HuH-7 (cell line): ENCODE results near the gene HAT1.

Experiments
- DNase-seq: peaks from one replicate; pipeline ENCODE4 v3.0.0; 2011; ENCODE audit warnings: low spot score

HAT1 gene

DNA sequence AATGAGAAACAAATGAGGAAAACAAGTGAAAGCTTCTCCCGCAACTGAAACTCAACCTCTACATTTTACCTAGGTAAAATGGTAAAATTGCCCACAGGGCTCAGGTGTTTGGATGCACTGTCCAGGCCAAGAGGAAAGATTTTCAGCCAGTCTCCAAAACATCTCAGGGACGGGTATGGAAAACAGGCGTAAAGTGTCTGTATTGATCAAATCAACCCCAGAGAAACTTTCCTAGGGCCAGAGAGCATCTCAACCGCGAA, 361 bp upstream of the HAT1 start:
- no peak for DNase-seq

- DNase-seq: no peak
These were observed 945 bp downstream of the HAT1 start for GRCh38 chr2:171923206-171923605.

GRCh38 chr2:171924170-171924942, 2.1 kb downstream of the HAT1 start:
- DNase-seq: no peak

GRCh38 chr2:171930385-171930784, 8.1 kb downstream of the HAT1 start:
- no peak for DNase-seq

- DNase-seq: no peak
These were observed 16.9 kb downstream of the HAT1 start for GRCh38 chr2:171939058-171939742.

DNA sequence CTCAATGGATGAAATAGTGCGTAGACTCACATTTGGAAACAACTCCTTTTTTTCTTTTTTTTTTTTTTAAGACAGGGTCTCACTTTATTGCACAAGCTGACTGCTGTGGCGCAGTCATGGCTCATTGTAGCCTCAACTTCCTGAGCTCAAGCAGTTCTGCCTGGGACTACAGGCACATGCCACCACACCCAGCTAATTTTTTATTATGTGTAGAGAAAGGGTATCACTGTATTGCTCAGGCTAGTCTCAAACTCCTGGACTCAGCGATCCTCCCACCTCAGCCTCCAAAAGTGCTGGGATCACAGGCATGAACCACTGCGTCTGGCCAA, 17.4 kb downstream of the HAT1 start:
- DNase-seq: no peak

GRCh38 chr2:171941316-171941699, 19.0 kb downstream of the HAT1 start:
- no peak for DNase-seq

DNA sequence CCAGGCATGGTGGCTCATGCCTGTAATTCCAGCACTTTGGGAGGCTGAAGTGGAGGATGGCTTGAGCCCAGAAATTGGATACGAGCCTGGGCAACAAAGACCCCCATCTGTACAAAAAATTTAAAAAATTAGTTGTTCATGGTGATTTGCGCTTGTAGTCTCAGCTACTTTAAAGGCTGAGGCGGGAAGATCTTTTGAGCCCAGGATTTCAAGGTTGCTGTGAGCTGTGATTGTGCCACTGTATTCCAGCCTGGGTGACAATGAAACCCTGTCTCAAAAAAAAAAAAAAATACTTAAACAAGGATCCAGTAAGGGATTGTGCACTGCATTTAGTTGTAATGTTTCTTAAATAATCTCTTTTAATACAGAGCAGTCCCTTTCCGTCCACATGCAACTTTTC, 21.6 kb downstream of the HAT1 start:
- no peak for DNase-seq

GRCh38 chr2:171952276-171952675, 30.0 kb downstream of the HAT1 start:
- no peak for DNase-seq

GRCh38 chr2:171952748-171953147, 30.5 kb downstream of the HAT1 start:
- DNase-seq: no peak

- no peak for DNase-seq
These were observed 34.0 kb downstream of the HAT1 start for GRCh38 chr2:171956135-171956825.

DNA sequence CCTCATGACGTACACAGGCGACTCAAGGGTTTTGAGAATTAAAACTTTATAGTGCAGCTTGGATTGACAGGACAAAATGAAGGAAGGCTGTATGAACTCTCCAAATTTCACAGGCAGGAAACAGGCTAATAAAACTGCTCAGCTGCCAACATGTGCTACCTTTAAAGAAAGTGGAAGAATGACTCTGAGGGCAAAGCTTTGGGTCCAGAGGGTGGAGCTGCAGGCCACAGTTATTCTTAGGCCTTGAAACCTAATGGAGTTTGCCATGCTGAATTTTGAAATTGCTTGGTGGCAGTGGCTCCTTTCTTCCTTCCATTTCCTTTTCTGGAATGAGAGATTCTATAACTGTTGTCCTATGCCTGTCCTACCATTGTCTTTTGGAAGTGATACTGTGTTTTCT, 34.8 kb downstream of the HAT1 start:
- peak; percentile 7 for DNase-seq

GRCh38 chr2:171958475-171958874, 36.2 kb downstream of the HAT1 start:
- DNase-seq: no peak

DNA sequence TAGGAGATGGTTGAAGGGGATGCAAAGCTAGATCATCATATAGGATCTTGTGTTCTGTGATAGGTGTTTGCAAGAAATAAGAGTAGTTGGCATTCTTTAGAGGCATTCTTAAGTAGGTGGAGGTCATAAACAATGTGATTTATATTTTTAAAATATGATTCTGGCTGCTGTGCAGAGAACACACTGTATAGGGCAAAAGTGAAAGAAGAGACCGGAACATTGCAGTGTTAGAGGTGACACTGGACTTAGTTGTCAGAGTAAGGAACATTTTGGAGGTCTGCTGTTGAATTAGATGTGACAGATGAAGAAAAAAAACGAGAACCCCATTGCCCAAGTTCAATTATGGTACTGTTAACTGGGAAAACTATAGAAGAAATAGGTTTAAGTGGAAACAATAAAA, 37.7 kb downstream of the HAT1 start:
- DNase-seq: no peak

- DNase-seq: no peak
These were observed 38.3 kb downstream of the HAT1 start for GRCh38 chr2:171960570-171960969.

- DNase-seq: no peak
These were observed 40.9 kb downstream of the HAT1 start for GRCh38 chr2:171963198-171963597.

DNA sequence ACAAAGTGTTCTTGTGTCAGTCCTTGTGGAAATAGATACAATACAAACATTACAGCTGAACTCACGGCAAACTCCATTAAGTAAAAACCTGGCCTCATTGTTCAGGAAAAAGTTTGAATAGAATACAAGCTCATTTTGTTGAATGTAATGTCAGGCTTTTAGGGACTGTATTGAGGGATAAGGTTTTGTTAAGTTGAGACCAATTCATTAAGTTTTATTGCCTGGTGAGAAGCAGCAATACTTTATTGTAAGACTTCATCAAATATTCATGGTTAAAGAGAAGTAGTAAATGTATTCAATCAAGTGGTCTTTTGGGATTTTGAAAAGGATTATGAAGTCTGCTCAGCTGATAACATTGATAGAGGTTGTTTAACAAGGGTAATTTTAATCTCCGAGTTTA, 42.0 kb downstream of the HAT1 start:
- no peak for DNase-seq

DNA sequence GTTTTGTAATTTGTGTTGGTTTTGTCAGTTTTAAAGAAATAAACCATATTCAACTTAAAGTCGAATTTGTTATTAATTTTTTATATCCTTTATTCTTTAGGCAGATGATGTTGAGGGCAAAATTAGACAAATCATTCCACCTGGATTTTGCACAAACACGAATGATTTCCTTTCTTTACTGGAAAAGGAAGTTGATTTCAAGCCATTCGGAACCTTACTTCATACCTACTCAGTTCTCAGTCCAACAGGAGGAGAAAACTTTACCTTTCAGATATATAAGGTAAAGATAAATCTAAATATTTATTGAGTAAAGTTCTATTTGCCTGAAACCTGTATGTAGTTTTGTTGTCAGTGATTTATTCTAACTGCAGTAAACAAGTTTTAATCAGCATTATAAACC, 43.0 kb downstream of the HAT1 start:
- DNase-seq: no peak

DNA sequence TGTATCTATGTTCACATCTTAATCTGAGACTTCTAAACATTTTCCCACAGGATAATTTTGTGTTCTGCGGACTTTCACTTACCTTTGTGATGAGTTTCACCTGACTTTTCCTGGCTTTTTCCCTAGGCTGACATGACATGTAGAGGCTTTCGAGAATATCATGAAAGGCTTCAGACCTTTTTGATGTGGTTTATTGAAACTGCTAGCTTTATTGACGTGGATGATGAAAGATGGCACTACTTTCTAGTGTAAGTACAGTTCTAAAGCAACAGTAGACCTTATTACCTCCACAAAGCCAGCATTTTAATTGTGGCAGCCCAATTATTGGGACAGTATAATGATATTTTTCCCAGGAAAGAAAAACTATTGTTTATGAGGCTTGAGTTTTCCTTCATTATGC, 43.4 kb downstream of the HAT1 start:
- DNase-seq: no peak

GRCh38 chr2:171966235-171966634, 44.0 kb downstream of the HAT1 start:
- no peak for DNase-seq

GRCh38 chr2:171966688-171967087, 44.4 kb downstream of the HAT1 start:
- DNase-seq: no peak

- DNase-seq: no peak
These were observed 46.2 kb downstream of the HAT1 start for GRCh38 chr2:171968509-171968908.

DNA sequence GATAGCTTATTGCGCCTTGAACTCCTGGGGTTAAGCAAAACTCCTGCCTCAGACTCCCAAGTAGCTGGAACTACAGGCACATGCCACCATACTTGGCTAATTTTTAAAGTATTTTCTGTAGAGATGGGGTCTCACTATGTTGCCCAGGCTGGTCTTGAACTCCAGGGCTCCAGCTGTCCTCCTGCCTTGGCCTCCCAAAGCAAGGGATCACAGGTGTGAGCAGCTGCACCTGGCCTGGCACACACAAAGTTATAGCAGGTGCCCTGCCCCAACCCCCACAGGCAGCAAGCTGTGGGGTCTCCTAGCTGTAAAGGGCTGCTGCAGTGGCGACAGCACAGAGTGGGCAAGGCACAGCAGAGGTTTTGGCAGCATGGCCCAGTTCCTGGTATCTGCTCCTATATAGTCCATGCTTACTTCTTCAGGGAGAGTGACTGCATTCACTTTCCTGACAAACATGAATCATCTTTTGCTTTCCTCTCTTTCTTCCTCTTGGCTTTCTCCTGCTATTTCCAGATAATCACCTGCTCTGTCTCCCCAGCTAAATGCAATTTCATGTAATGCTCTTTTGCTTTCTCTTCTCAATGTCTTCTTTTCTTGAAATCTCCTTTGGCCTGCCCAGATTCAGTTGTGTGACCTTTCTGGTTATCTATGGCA, 50.2 kb downstream of the HAT1 start:
- DNase-seq: no peak
